ENCODE data around the gene METTL16. TPM values are rescaled to one million over a fixed set of nuclear protein-coding genes. Genes with fewer than 3 reads are reported as not detected.

Gene METTL16
- total RNA-seq, 1 donor = 14.8 TPM

GRCh38 chr17:2398655-2399571 lies 112.8 kb downstream of the METTL16 start:
- no peak for TF ChIP-seq CTCF (IDR thresholded peaks at IDR 0.05; ENCODE audit: extremely low read depth, low read depth, low read length)
- Histone ChIP-seq H3K27me3 (ENCODE audit: insufficient read depth, low read length) (no peaks in the 10 kb centered on the region), H3K4me2 (ENCODE audit: insufficient read depth, low read length) (peak overlapping the region; percentile 98), H3K4me3 (ENCODE audit: insufficient read depth, low read length) (peak overlapping the region; percentile 98), H3K79me2 (ENCODE audit: insufficient read depth, low read length) (peaks cover 56% of the 10 kb centered on the region), H3K36me3 (ENCODE audit: insufficient read depth, low read length) (no peaks in the 10 kb centered on the region), H2AFZ (ENCODE audit: low read length) (peak overlapping the region; percentile 41), H3K27ac (ENCODE audit: low read depth, low read length) (peak overlapping the region; percentile 100), H3K4me1 (ENCODE audit: insufficient read depth, low read length) (peaks cover 46% of the 10 kb centered on the region), H3K9me3 (ENCODE audit: low read depth, low read length) (no peaks in the 10 kb centered on the region), H4K20me1 (ENCODE audit: insufficient read depth, low read length) (peaks cover 5% of the 10 kb centered on the region)
- DNase-seq (ENCODE audit: insufficient read length, low spot score, missing footprints) = peak; percentile 97

GRCh38 chr17:2398182-2398581 lies 113.5 kb downstream of the METTL16 start:
- Histone ChIP-seq H3K27ac (ENCODE audit: low read depth, low read length) (peak overlapping the region; percentile 89), H2AFZ (ENCODE audit: low read length) (no peak overlapping the region), H3K36me3 (ENCODE audit: insufficient read depth, low read length) (no peaks in the 10 kb centered on the region), H3K9me3 (ENCODE audit: low read depth, low read length) (no peaks in the 10 kb centered on the region), H3K79me2 (ENCODE audit: insufficient read depth, low read length) (peaks cover 61% of the 10 kb centered on the region), H3K4me3 (ENCODE audit: insufficient read depth, low read length) (peak overlapping the region; percentile 98), H3K4me2 (ENCODE audit: insufficient read depth, low read length) (peak overlapping the region; percentile 98), H4K20me1 (ENCODE audit: insufficient read depth, low read length) (peaks cover 5% of the 10 kb centered on the region), H3K27me3 (ENCODE audit: insufficient read depth, low read length) (no peaks in the 10 kb centered on the region), H3K4me1 (ENCODE audit: insufficient read depth, low read length) (peaks cover 46% of the 10 kb centered on the region)
- peak; percentile 48 for DNase-seq (ENCODE audit: insufficient read length, low spot score, missing footprints)
- no peak for TF ChIP-seq CTCF (IDR thresholded peaks at IDR 0.05; ENCODE audit: extremely low read depth, low read depth, low read length)

- Histone ChIP-seq H3K9me3 (ENCODE audit: low read depth, low read length) (no peaks in the 10 kb centered on the region), H4K20me1 (ENCODE audit: insufficient read depth, low read length) (peaks cover 5% of the 10 kb centered on the region), H3K27ac (ENCODE audit: low read depth, low read length) (peak overlapping the region; percentile 89), H3K4me3 (ENCODE audit: insufficient read depth, low read length) (peak overlapping the region; percentile 11), H3K4me2 (ENCODE audit: insufficient read depth, low read length) (peak overlapping the region; percentile 80), H3K79me2 (ENCODE audit: insufficient read depth, low read length) (peaks cover 61% of the 10 kb centered on the region), H3K36me3 (ENCODE audit: insufficient read depth, low read length) (no peaks in the 10 kb centered on the region), H3K27me3 (ENCODE audit: insufficient read depth, low read length) (no peaks in the 10 kb centered on the region), H3K4me1 (ENCODE audit: insufficient read depth, low read length) (peaks cover 42% of the 10 kb centered on the region), H2AFZ (ENCODE audit: low read length) (no peak overlapping the region)
- peak; percentile 81 for DNase-seq (ENCODE audit: insufficient read length, low spot score, missing footprints)
- no peak for TF ChIP-seq CTCF (IDR thresholded peaks at IDR 0.05; ENCODE audit: extremely low read depth, low read depth, low read length)
These were observed 114.2 kb downstream of the METTL16 start for GRCh38 chr17:2397247-2398171.

Measured in osteoblast (primary cell).